Activated B cell treated with CpG ODN at 0.5 μM for 24 hours (primary cell): Measurements from ENCODE around the gene RBM27. TPM values are rescaled to one million over a fixed set of nuclear protein-coding genes. Genes with fewer than 3 reads are reported as not detected.
"Not testable (repeated sequence)": the region's sequence is repeated elsewhere in the genome, so short reads cannot be mapped to it uniquely, and the experiment has no call there.

Experiments used
- ATAC-seq: fragments of 200-7000 bp; cut with Tn5 transposase; one replicate; pipeline ENCODE4 v1.10.0; 2021; ENCODE audit warnings: low read depth, mild to moderate bottlenecking, moderate library complexity
- CTCF ChIA-PET: fragments of 350-600 bp; sonication (Branson Sonifier 250); formaldehyde crosslinking; loops from one replicate; lab custom pipeline; 2021; ENCODE audit warnings: antibody characterized with exemption; lab: Charles Lee
- POLR2A ChIA-PET: fragments of 350-600 bp; sonication (Branson Sonifier 250); formaldehyde crosslinking; loops from one replicate; lab custom pipeline; 2021; ENCODE audit warnings: antibody characterized with exemption; lab: Charles Lee
- DNase-seq: peaks from one replicate; pipeline ENCODE4 v3.0.0; 2022
- H3K27ac Mint-ChIP-seq: one replicate; pipeline ENCODE4 v1.8.0; 2020; ENCODE audit warnings: mixed read lengths
- H3K27me3 Mint-ChIP-seq: one replicate; pipeline ENCODE4 v1.8.0; 2021; ENCODE audit warnings: mixed read lengths
- H3K36me3 Mint-ChIP-seq: one replicate; pipeline ENCODE4 v1.8.0; 2021; ENCODE audit warnings: low read depth, mixed read lengths
- H3K4me1 Mint-ChIP-seq: one replicate; pipeline ENCODE4 v1.8.0; 2021; ENCODE audit warnings: mixed read lengths
- H3K4me3 Mint-ChIP-seq: one replicate; pipeline ENCODE4 v1.8.0; 2020; ENCODE audit warnings: mild to moderate bottlenecking, mixed read lengths
- H3K9me3 Mint-ChIP-seq: one replicate; pipeline ENCODE4 v1.8.0; 2020; ENCODE audit warnings: mixed read lengths
- CTCF ChIP-seq: fragments of 200-600 bp; IDR thresholded peaks from one replicate; pipeline ENCODE4 v1.8.0; 2022; ENCODE audit warnings: antibody characterized with exemption, mild to moderate bottlenecking
- intact Hi-C: fragments of 100-400 bp; cut with micrococcal nuclease; formaldehyde crosslinking; loops from one replicate; pipeline ENCODE4 v1.15.1; 2024
- total RNA-seq: library from RNA; stranded (reverse); gene quantifications from 2 replicates; pipeline ENCODE4 v1.2.3, GENCODE V29; 2022

The RBM27 gene
- total RNA-seq, 1 donor from 2014 or later, result 28.5 TPM

GRCh38 chr5:146196459-146197048 lies 6.9 kb upstream of the RBM27 start:
- ATAC-seq (no peak), DNase-seq (no peak)
- Mint-ChIP-seq H3K4me1 (no peaks in the 10 kb centered on the region), H3K4me3 (no peak overlapping the region), H3K27ac (no peak overlapping the region), H3K36me3 (no peaks in the 10 kb centered on the region), H3K27me3 (peaks cover 13% of the 10 kb centered on the region), H3K9me3 (no peaks in the 10 kb centered on the region)
- POLR2A ChIA-PET, result interaction anchor here (0.7 kb wide), 1 partner anchor 17 kb away, joined by 3 read pairs; no protein-coding TSS in a partner anchor
- intact Hi-C loops, result no loop called here
- CTCF ChIA-PET, result no interaction called here
- TF ChIP-seq CTCF, result no peak

GRCh38 chr5:146199176-146199815 lies 4.1 kb upstream of the RBM27 start:
- Mint-ChIP-seq H3K4me1 (peaks cover 7% of the 10 kb centered on the region), H3K27me3 (peaks cover 8% of the 10 kb centered on the region), H3K27ac (no peak overlapping the region), H3K36me3 (no peaks in the 10 kb centered on the region), H3K9me3 (no peaks in the 10 kb centered on the region), H3K4me3 (no peak overlapping the region)
- POLR2A ChIA-PET, result no interaction called here
- no peak for ATAC-seq
- no peak for TF ChIP-seq CTCF
- CTCF ChIA-PET, result no interaction called here
- no peak for DNase-seq
- intact Hi-C loops, result no loop called here

DNA sequence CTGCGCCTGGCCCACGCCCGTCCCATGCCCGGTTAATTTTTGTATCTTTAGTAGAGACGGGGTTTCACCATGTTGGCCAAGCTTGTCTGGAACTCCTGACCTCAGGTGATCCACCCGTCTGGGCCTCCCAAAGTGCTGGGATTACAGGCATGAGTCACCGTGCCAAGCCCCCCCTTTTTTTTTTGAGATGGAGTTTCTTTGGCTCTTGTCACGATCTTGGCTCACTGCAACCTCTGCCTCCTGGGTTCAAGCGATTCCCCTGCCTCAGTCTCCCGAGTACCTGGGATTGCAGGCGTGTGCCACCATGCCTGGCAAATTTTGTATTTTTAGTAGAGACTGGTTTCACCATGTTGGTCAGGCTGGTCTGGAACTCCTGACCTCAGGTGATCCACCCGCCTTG lies 1.6 kb upstream of the RBM27 start:
- intact Hi-C loops, result loop anchor here (10.0 kb wide), 1 partner anchor 53 kb away; no protein-coding TSS in a partner anchor
- peaks cover 11% of the 10 kb centered on the region for H3K4me1 Mint-ChIP-seq
- not testable (repeated sequence) for DNase-seq, H3K4me3 Mint-ChIP-seq, H3K9me3 Mint-ChIP-seq, H3K36me3 Mint-ChIP-seq, H3K27me3 Mint-ChIP-seq, ATAC-seq, H3K27ac Mint-ChIP-seq
- CTCF ChIA-PET, result interaction anchor here (1.2 kb wide), 1 partner anchor 12 kb away, joined by 3 read pairs; no protein-coding TSS in a partner anchor
- POLR2A ChIA-PET, result interaction anchor here (0.5 to 2.0 kb wide), 4 partner anchors 13 to 38 kb away, joined by 4 to 28 read pairs (median 4); partner anchors contain the start of gene LARS1

GRCh38 chr5:146203872-146204192 lies 427 bp downstream of the RBM27 start:
- Mint-ChIP-seq H3K4me3 (no peak overlapping the region), H3K9me3 (no peaks in the 10 kb centered on the region), H3K4me1 (peaks cover 22% of the 10 kb centered on the region), H3K27me3 (no peaks in the 10 kb centered on the region), H3K36me3 (no peaks in the 10 kb centered on the region), H3K27ac (no peak overlapping the region)
- no peak for TF ChIP-seq CTCF
- intact Hi-C loops, result loop anchor here (1.0 to 10.0 kb wide), 5 partner anchors 10 to 243 kb away; partner anchors contain the start of genes LARS1 and TCERG1
- POLR2A ChIA-PET, result interaction anchor here (1.0 to 2.0 kb wide), 3 partner anchors 10 to 31 kb away, joined by 4 to 28 read pairs (median 4); partner anchors contain the start of gene LARS1
- ATAC-seq (no peak), DNase-seq (no peak)
- CTCF ChIA-PET, result no interaction called here

DNA sequence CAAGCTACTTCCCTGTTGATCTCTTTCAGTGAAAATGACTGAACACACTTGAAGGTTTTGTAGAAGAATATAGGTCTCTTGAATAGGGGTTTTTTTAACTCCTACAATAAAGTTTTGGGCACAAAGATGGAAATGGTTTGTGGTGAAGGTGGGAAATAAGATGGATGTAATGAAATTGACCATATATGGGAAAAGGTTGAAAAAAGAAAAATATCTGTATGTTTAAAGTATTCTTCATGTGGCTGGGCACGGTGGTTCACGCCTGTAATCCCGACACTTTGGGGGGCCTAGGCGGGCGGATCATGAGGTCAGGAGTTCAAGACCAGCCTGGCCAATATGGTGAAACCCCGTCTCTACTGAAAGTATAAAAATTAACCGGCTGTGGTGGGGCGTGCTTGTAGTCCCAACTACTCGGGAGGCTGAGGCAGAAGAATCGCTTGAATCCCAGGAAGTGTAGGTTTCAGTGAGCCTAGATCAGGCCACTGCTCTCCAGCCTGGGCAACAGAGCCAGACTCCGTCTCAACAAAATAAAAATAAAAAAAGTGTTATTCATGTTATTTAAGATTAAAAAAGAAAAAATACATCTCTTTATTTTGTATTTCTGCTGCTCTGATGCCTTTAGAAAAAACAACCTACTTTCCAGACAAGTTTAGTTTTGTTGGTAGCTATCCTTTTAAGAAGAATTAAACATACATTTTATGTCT lies 2.2 kb downstream of the RBM27 start:
- no peak for DNase-seq
- intact Hi-C loops, result loop anchor here (2.0 to 10.0 kb wide), 3 partner anchors 17 to 49 kb away; no protein-coding TSS in a partner anchor
- CTCF ChIA-PET, result no interaction called here

More for the DNA sequence above, 2.2 kb downstream of the RBM27 start:
- POLR2A ChIA-PET, result interaction anchor here (0.7 kb wide), 1 partner anchor 21 kb away, joined by 4 read pairs; no protein-coding TSS in a partner anchor
- no peak for ATAC-seq
- H3K27ac Mint-ChIP-seq, result no peak overlapping the region
- TF ChIP-seq CTCF, result no peak
- no peaks in the 10 kb centered on the region for H3K9me3 Mint-ChIP-seq
- H3K4me3 Mint-ChIP-seq, result no peak overlapping the region
- H3K27me3 Mint-ChIP-seq, result no peaks in the 10 kb centered on the region
- peaks cover 37% of the 10 kb centered on the region for H3K4me1 Mint-ChIP-seq
- peaks cover 3% of the 10 kb centered on the region for H3K36me3 Mint-ChIP-seq
